Lower leg skin (tissue), 3 donors: ENCODE measurements around the gene PUDP.

Experiments used
- CTCF ChIP-seq, 3 donors: fragments of 450-650 bp; IDR thresholded peaks; one replicate each; pipeline ENCODE4 v1.5.1; 2016; ENCODE audit warnings: antibody characterized with exemption in 3 of 3, mild to moderate bottlenecking in 3 of 3, moderate library complexity in 2 of 3
- POLR2A ChIP-seq, 2 donors: fragments of 450-650 bp; IDR thresholded peaks; one replicate each; pipeline ENCODE4 v1.6.1; 2016 to 2017; ENCODE audit warnings: antibody characterized with exemption in 2 of 2, mild to moderate bottlenecking in 1 of 2, moderate library complexity in 1 of 2

- TF ChIP-seq CTCF (IDR thresholded peaks at IDR 0.05): no peak
- TF ChIP-seq POLR2A (IDR thresholded peaks at IDR 0.05): no peak
Measured at GRCh38 chrX:7155163-7155562, 7.2 kb upstream of the PUDP start.
